Astrocyte (in vitro differentiated cells and primary cell): Measurements from ENCODE around the gene LRRC18.

Experiments
- EZH2 ChIP-seq: IDR thresholded peaks from 2 replicates; pipeline ENCODE4 v1.6.1; 2012; ENCODE audit warnings: mild to moderate bottlenecking, low read length, inconsistent platforms; ENCODE audit not compliant: insufficient read depth
- TF ChIP-seq, protein P1 (sequence below): IDR thresholded peaks from 2 replicates; pipeline ENCODE4 v1.5.1; 2011; ENCODE audit warnings: low read depth, mild to moderate bottlenecking, inconsistent platforms, low read length, moderate library complexity; ENCODE audit not compliant: insufficient read depth

DNA sequence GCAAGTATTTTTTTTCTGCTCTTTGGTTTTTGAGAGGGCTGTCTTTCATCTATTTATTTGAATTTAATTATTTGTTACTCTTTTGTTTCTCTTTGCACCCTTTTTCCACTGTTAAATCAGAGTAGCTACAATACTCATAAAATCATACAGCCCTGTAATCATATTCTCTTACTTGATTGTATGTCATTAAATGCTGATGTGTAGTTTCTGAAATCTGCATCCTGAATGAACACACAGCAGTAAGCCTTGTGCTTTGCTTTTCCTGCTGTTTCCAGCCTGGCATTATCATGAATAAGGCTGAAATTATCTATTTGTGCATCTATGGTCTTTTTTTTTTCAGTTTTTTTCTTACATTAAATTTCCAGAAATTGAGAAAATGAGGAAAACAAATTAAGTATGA, 4.1 kb downstream of the LRRC18 start:
- TF ChIP-seq, protein P1, sequence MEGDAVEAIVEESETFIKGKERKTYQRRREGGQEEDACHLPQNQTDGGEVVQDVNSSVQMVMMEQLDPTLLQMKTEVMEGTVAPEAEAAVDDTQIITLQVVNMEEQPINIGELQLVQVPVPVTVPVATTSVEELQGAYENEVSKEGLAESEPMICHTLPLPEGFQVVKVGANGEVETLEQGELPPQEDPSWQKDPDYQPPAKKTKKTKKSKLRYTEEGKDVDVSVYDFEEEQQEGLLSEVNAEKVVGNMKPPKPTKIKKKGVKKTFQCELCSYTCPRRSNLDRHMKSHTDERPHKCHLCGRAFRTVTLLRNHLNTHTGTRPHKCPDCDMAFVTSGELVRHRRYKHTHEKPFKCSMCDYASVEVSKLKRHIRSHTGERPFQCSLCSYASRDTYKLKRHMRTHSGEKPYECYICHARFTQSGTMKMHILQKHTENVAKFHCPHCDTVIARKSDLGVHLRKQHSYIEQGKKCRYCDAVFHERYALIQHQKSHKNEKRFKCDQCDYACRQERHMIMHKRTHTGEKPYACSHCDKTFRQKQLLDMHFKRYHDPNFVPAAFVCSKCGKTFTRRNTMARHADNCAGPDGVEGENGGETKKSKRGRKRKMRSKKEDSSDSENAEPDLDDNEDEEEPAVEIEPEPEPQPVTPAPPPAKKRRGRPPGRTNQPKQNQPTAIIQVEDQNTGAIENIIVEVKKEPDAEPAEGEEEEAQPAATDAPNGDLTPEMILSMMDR = no peak
- TF ChIP-seq EZH2 = no peak
